Skin epidermis (tissue), 12 donors: ENCODE data around the gene OGDH.

ENCODE experiments used
- H3K27ac ChIP-seq, 21 experiments: fragments of 200-600 bp; sonication (generic) in 11 of 21; one replicate each; pipeline ENCODE4 v1.5.0; 2020; ENCODE audit warnings: mild to moderate bottlenecking in 3 of 21, inconsistent platforms in 2 of 21, moderate library complexity in 2 of 21
- H3K4me3 ChIP-seq, 7 experiments: fragments of 200-600 bp; sonication (generic) in 2 of 7; one replicate each; pipeline ENCODE4 v1.5.0; 2020; ENCODE audit warnings: inconsistent platforms in 2 of 7, mild to moderate bottlenecking in 2 of 7, moderate library complexity in 1 of 7

Gene OGDH

DNA sequence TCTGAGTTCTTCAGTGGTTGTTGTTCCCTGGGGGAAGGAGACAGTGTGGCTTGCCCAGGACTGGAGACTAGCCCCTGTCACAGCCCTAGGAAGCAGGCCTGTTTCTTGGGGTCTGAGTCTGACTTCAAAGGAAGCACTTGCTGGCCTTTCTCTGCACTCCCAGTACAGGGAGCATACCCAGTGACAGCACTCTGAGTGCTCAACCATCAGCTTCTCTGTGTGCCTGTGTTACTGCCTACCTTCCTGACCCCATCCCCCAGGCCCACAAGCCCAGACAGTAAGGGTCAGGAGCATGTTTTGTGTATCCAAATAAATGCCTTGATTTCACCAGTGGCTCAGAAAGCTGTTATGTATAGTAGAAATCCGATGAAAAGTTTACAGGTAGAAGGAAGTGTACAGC lies 48.9 kb downstream of the OGDH start:
- Histone ChIP-seq H3K27ac (peak overlapping the region in 1 of 21 experiments; percentile 23), H3K4me3 (no peak overlapping the region)

DNA sequence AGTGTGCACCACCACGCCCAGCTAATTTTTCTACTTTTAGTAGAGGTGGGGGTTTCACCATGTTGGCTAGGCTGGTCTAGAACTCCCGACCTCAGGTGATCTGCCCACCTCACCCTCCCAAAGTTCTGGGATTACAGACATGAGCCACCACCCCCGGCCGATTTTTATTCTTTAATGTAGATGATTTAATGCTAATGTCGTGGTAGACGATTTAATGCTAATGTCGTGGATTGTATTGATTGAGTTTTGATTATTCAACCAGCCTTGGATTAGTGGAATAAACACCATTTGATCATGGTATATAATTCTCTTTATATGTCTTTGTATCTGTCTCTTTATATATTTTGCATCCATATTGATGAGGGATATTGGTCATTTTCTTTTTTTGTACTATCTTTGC lies 52.6 kb downstream of the OGDH start:
- Histone ChIP-seq H3K27ac (no peak overlapping the region), H3K4me3 (no peak overlapping the region)

DNA sequence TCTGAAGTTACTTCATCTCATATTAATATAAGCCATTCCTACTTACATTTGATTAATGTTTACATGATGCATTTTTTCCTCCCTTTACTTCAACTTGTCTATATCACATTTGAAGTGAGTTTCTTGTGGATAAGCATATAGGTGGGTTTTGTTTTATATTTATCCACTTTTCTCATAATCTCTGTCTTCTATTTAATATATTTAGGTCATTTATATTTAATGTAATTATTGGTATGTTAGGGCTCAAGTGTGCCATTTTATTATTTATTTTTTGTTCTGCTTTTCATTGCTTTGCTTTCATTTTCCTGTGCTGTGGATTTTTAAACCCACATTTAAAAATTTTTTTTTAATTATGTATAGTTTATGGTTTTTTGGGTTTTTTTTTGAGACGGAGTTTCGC lies 54.8 kb downstream of the OGDH start:
- Histone ChIP-seq H3K4me3 (no peak overlapping the region), H3K27ac (no peak overlapping the region)

DNA sequence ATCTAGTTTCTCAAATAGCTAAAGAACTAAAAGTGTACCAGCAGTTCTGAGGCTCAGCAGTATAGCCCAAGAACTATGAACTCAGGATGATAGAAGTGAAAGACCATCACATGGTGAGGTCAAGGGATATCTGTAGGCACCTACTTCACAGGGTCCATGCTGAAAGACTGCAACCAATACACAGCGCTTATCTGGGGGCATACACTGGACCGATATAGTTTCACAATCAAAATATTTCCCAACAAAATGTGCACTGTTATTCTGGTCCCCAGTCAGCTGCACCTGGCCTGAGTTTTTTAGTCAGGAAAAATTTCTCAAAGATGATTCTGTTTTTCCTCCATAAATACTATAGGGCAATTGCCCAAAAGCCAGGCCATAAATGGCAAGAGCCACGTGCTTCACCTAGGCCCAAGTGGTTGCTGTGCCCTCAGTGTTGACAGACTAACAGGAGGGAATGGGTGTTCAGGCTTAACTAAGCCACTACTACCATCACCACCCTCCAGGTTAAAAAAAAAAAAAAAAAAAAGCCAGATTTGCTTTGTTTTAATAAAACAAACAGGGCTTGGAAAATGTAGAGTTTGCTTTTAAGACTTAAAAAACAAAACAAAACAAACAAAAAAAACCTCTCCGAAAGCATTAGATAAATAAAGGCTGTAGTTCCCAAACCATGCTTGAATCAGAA lies 58.5 kb downstream of the OGDH start:
- peak overlapping the region in 4 of 21 experiments; percentile 15 to 40 (median 28) for H3K27ac ChIP-seq
- H3K4me3 ChIP-seq = no peak overlapping the region

DNA sequence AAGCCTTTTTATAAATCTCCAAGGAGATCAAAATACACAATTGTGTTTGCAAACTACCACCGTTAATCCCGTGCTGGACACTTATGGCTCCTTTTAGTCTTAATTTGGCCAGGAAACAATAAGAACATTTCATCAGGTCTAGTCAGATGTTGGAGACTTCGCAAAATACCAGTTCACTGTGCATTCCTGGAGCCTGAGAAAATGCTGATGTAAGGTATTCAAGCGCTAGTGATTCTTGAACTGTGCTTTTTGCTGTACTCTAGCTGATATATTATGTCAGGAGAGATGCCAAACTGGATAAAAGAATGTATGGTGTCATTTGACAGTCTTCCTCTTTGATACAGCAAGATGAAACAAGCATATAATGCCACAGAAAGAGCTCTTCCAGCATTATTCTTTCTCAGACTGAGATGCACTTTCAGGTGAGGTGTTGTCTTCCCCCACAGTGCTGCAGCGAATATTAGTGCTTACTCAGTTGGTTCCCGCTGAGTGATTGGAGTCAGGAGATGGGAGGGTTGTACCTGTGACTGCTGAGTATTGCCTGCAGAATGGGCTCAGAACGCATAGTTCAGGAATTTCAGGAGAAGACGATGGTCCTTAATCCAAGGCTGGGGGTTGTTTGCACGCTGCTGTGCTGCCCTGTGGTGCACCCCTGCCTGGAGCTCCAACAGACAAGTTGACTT lies 59.2 kb downstream of the OGDH start:
- Histone ChIP-seq H3K27ac (peak overlapping the region in 4 of 21 experiments; percentile 15 to 40 (median 28)), H3K4me3 (no peak overlapping the region)

DNA sequence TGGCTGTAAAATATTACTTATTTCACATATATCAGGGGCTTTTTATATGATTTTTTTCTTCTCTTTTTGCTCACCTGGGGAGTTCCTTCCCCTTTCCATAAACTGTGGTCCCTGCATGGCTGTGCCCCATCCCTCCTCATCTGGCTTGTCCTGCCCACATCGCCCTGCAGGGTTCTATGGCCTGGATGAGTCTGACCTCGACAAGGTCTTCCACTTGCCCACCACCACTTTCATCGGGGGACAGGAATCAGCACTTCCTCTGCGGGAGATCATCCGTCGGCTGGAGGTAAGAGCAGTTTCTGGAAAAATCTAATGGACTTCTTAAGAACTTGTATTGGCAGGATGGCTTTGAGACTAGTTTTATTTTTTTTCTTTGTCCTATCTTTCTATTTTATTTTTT lies 60.1 kb downstream of the OGDH start:
- Histone ChIP-seq H3K27ac (peak overlapping the region in 1 of 21 experiments; percentile 29), H3K4me3 (no peak overlapping the region)

DNA sequence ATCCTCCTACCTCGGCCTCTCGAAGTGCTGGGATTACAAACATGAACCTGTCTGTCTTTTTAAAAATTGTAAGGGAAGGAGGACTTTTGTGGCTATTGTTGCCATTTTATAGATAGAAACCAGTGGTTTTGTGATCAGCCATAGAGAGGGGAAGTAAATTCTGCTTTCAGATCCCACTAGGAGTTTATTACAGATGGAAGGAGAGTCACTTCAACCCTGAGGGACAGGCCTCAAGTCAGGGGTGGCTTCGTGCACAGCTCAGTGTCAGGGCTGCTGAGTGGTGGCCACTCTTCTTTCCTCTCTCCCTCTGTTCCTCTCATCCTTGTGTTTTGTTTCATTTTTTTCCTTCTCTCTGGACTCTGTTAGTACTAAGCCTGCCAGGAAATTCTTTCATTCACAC lies 60.8 kb downstream of the OGDH start:
- Histone ChIP-seq H3K4me3 (no peak overlapping the region), H3K27ac (peak overlapping the region in 1 of 21 experiments; percentile 63)

DNA sequence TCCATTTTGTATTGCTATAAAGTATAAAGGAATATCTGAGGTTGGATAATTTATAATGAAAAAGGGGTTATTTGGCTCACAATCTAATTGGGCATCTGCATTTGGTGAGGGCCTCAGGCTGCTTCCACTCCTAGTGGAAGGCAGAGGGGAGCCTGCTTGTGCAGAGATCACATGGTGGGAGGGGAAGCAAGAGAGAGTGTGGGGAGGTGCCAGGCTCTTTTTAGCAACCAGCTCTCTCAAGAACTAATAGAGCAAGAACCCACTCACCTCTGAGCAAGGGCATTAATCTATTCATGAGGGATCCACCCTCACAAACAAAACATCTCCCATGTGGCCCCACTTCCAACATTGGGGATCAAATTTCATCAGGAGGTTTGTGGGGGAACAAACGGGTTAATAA lies 64.6 kb downstream of the OGDH start:
- Histone ChIP-seq H3K4me3 (no peak overlapping the region), H3K27ac (no peak overlapping the region)

DNA sequence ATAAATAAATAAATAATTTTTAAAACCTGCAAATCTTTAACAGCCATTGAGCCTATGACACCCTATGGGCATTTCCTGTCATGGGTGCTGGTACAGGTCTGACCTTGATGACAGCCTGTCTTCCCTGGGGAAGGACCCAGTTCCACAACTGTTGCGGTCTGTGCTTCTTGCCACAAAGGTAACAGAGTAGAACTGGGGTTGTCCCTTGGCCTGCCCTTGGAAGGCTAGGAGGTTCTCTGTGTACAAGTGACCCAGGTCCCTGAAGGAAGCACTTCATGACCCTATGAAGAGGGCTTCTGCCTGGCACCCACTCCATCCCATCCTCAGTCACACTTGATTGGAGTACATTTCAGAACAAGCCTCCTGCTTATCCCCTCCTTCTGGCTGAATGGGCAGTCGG lies 66.9 kb downstream of the OGDH start:
- no peak overlapping the region for H3K27ac ChIP-seq
- no peak overlapping the region for H3K4me3 ChIP-seq

DNA sequence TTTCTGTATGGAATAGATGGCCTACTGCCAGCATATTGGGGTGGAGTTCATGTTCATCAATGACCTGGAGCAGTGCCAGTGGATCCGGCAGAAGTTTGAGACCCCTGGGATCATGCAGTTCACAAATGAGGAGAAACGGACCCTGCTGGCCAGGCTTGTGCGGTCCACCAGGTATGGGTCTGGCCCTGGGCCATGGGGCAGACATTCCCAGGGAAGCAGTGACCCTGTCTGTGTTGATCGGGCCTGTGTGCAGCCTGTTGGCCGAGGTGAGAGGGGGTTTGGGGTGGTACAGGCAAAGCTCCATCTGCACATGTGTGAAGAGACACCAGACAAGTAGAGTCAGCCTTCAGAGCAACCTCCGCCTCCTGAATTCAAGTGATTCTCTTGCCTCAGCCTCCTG lies 67.3 kb downstream of the OGDH start:
- Histone ChIP-seq H3K4me3 (no peak overlapping the region), H3K27ac (no peak overlapping the region)

DNA sequence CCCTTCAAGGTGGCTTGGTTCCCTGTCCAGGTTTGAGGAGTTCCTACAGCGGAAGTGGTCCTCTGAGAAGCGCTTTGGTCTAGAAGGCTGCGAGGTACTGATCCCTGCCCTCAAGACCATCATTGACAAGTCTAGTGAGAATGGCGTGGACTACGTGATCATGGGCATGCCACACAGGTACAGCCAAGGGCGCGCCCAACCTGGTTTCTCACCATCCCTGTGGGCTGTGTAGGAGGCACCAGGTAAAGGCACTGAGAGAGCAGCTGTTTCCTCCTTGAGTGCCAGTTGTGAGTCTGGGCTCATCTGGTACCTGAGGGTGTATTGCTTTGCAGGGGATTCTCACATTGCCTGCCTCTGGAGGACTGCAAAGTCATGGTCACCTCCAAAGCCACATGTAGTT lies 68.0 kb downstream of the OGDH start:
- Histone ChIP-seq H3K27ac (no peak overlapping the region), H3K4me3 (no peak overlapping the region)

DNA sequence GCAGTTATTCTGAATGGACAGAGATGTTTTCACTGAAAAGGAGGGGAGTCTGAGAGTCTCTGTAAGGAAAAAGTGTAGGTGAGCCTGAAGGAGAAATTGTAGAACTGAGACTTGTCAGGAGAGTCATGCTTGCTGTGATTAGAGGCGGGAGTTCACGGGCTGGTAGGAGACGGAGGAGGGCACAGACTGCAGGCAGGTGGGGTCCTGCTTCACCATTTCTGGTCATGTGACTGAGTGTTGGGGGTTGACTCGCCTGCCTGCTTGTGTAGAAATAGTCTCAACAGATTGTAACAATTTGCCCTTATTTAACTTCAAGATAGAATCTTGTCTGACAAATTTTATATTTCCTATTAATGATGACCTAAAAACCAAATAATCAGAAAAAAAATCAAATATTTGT lies 70.3 kb downstream of the OGDH start:
- Histone ChIP-seq H3K4me3 (no peak overlapping the region), H3K27ac (peak overlapping the region in 2 of 21 experiments; percentile 39 to 75)

DNA sequence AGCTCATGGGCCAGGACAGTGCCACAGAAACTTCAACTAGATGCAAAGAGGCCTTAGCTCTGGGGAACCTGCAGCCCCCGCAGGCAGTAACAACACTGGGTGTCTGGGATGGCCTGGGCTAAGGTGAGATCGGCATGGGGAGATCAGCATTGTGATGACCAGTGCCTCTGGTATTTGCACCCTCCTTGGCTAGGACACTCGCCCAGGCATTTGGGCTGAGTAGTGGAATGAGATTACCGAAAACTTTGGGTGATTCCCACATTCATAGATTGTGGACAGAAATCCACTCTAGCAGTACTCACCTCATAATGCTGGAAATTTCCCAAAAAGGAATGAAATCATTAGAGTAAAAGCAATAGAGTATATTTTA lies 71.7 kb downstream of the OGDH start:
- H3K4me3 ChIP-seq = no peak overlapping the region
- peak overlapping the region in 17 of 21 experiments; percentile 1 to 75 (median 50) for H3K27ac ChIP-seq

DNA sequence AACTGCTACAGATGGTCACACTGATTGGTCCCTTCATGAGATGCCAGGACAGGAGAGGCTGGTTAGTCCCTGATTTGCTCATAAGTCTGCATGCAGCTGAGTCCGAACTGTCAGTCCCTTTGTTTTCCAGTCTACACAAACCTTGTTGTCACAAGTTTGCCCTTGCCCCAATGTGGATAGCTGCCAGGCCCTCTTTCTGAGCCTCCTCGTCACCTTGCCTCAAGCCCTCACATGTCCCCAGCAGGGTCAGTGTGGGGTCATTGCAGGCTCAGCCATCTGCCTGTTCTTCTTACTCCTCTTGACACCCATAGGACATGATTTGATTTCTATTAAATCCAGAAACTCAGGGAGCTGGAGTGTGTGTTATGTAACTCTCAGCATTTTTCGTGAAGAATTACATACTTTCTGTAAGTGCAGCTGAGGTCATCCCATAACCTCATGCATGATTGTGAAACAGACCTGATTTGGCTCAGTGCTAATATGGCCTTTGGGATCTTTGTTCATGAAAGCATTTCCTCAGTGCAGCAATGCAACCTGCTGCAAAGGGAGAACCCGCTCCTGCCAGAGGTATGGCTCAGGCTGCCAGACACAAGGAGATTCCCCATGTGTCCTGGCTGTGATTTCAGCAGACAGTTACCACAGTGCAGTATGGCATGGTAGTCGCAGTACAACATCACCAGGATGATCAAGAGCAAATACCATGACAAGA lies 72.2 kb downstream of the OGDH start:
- Histone ChIP-seq H3K4me3 (no peak overlapping the region), H3K27ac (peak overlapping the region in 16 of 21 experiments; percentile 1 to 72 (median 49))

DNA sequence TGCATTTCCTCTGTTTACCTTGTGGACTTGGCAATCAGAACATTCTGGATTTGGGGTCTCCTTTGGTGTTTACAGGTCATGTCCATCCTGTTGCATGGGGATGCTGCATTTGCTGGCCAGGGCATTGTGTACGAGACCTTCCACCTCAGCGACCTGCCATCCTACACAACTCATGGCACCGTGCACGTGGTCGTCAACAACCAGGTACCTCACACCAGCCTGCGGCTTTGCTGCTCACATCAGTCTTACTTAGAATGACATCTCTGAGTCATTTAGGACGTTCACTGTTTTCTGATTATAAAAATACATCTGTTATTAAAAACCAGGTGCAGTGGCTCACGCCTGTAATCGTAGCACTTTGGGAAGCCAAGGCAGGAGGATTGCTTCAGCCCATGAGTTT lies 75.2 kb downstream of the OGDH start:
- Histone ChIP-seq H3K4me3 (no peak overlapping the region), H3K27ac (no peak overlapping the region)

DNA sequence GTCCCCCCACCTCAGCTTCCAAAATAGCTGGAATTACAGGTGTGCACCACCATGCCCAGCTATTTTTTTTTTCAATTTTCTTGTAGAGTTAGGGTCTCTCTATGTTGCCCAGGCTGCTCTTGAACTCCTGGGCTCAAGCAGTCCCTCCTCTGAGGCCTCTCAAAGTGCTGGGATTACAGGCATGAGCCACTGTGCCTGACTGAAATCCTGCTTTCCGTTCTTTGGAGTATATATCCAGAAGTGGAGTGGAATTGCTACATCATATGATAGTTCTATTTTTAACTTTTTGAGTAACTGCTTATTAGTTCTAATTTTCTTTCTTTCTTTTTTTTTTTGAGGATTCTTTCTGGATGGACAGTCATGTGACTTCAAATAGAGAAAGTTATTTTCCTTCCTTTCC lies 79.3 kb downstream of the OGDH start:
- H3K27ac ChIP-seq = peak overlapping the region in 2 of 21 experiments; percentile 15 to 63

DNA sequence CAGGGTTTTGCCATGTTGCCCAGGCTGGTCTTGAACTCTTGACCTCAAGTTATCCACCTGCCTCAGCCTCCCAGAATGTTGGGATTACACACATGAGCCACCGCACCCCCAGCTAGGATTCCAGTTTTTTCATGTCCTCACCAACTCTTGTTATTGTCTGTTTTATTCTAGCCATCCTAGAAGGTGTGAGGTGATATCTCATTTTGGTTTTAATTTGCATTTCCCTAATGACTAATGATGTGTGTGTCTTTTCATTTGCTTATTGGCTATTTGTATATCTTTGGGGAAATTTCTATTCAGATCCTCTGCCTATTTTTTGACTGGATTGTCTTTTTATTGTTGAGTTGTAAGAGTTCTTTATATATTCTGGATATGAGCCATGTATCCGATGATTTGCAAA lies 83.0 kb downstream of the OGDH start:
- Histone ChIP-seq H3K4me3 (no peak overlapping the region), H3K27ac (no peak overlapping the region)

More for the DNA sequence above, 79.3 kb downstream of the OGDH start:
- H3K4me3 ChIP-seq = no peak overlapping the region

DNA sequence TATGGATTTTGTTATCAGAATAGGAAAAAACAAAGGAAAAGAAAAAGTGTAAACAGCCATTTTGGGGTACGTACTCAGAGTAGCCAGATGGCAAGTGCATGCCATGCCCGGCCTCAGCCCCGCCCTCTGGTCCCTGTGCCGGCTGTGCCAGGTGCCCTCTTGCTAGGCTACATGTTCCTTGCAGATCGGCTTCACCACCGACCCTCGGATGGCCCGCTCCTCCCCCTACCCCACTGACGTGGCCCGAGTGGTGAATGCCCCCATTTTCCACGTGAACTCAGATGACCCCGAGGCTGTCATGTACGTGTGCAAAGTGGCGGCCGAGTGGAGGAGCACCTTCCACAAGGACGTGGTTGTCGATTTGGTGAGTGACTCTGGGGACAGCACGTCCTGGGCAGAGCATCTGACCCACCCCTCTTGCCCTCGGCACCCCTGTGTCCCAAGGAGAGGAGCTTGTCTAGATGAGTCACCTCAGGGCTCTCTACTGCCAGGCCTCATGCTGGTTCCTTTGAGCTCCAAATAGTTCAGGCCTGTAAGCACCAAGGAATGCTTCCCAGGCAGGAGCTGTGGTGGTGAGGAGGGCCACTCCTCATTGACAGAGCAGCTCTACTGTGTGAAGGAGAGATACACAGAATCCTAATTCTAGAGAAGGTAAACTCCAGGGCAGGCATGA lies 87.3 kb downstream of the OGDH start:
- no peak overlapping the region for H3K27ac ChIP-seq
- H3K4me3 ChIP-seq = no peak overlapping the region

DNA sequence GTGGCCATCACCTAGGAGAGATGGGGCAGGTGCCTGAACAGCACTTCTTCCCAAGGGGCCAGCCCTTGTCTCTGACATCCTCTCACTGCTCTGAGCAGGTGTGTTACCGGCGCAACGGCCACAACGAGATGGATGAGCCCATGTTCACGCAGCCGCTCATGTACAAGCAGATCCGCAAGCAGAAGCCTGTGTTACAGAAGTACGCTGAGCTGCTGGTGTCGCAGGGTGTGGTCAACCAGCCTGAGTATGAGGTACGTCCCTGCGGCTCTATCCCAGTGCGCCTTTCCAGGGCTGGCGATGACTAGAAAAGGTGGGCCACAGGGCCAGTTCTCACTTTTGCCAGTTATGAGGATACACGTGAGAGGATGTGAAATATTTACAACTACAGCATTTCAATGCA lies 87.9 kb downstream of the OGDH start:
- Histone ChIP-seq H3K27ac (no peak overlapping the region), H3K4me3 (no peak overlapping the region)

DNA sequence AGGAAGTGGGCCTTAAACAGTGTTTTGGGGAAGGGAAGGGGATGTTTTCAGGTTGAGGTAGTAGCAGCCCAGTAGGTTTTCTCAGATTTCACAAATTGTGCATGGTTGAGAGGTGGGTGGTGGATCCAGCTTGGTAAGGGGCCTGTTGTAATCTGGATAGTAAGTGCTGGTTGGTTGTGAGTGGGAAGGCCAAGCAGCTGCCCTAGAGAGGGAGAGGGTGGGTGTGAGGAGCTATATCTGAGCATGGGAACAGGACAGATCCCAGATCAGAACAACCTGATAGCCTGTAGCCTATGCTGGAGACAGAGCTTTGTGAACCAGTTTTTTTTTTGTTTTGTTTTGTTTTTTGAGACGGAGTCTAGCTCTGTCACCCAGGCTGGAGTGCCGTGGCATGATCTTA lies 88.3 kb downstream of the OGDH start:
- no peak overlapping the region for H3K4me3 ChIP-seq

More for the DNA sequence above, 88.3 kb downstream of the OGDH start:
- no peak overlapping the region for H3K27ac ChIP-seq
